GM18867 (cell line): ENCODE data around the gene POU5F1.
"Not testable (repeated sequence)": the region's sequence is repeated elsewhere in the genome, so short reads cannot be mapped to it uniquely, and the experiment has no call there.

Source experiments
- ATAC-seq: cut with Tn5 transposase; IDR thresholded peaks from one replicate; pipeline ENCODE4 v1.9.1; 2021; ENCODE audit warnings: mild to moderate bottlenecking, moderate library complexity; ENCODE audit not compliant: unreplicated experiment

The POU5F1 gene

GRCh38 chr6:31170600-31170881, at the start of gene POU5F1:
Gene POU5F1 (minus strand): TSS chr6:31170682. CDS start chr6:31170620, 62 bp downstream.
- ATAC-seq = no peak

DNA sequence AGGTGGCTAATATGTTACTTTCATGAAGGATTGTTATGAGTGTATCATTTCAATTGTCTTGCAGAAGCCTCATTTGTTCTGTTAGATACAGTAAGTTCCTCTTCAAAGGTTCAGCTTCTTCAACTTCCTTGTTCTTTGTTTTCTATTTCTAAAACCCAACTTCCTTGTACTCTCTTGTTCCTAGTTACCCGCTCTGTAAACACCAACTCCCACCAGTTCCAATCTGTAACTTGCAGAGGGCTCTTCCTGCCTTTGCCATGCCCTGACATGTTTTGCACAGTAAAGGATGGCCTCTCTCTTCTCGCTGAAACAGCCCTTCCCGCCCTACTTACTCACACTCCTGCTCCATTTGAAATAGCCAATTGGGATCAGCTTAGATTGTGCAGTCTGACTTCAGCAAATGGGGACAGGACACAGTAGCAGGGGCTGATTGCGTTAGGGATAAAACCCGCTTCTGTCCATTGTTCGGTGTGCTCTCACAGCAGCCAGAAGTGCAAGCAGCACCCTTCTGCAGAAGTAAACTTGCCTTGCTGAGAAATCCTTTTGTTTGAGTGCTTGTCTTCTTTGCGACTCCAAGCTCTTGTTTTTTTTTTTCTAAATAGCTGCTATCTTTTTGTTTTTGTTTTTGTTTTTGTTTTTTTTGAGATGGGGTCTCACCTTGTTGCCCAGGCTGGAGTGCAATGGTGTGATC, 45.9 kb upstream of the POU5F1 start:
- ATAC-seq = no peak

- ATAC-seq = not testable (repeated sequence)
Observed at GRCh38 chr6:31215216-31215615, 44.7 kb upstream of the POU5F1 start.

GRCh38 chr6:31214516-31214915, 44.0 kb upstream of the POU5F1 start:
- ATAC-seq = no peak

- ATAC-seq = no peak
Observed at GRCh38 chr6:31210741-31211532, 40.5 kb upstream of the POU5F1 start.

- ATAC-seq = no peak
Observed at GRCh38 chr6:31210123-31210522, 39.6 kb upstream of the POU5F1 start.

GRCh38 chr6:31209137-31209536, 38.7 kb upstream of the POU5F1 start:
- ATAC-seq = no peak

GRCh38 chr6:31208506-31208905, 38.0 kb upstream of the POU5F1 start:
- ATAC-seq = no peak

DNA sequence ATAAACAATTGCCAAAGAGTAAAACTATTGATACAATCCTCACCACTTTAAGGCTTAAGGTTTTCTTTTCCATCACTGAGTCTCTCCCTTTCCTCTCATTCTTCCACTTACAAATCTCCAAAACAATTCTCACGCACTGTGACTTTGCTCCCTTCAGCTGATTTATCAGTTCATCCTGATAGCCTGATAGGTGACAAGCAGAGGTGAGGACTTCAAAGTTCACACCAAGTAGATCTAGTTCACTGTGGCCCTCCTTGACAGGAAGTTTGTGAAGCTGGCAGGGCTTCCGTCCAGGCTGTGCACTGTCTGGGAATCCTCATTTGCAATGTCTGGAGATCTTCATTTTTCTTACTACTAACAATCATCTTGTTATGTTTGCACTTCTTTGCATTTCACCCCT, 35.2 kb upstream of the POU5F1 start:
- no peak for ATAC-seq

DNA sequence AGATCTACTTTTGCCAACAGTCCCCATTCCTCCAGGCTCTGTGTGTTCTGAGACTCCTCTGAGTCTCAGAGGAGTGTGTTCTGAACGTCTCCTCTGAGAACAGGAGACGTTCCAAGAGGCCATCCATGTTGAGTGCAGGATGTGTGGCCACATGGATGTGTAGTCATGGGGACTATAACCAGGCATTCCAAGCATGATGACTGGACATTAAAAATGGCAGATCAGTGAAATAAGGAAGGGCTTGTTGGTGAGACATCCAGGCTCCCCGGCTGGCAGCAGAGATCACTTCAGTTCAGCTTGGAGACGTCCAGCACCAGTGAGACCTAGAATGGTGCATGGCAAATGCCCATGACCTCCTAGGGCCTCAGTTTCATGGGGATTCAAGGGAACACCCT, 34.3 kb upstream of the POU5F1 start:
- no peak for ATAC-seq

- ATAC-seq = peak; percentile 55
Observed at GRCh38 chr6:31203345-31203979, 33.0 kb upstream of the POU5F1 start.

DNA sequence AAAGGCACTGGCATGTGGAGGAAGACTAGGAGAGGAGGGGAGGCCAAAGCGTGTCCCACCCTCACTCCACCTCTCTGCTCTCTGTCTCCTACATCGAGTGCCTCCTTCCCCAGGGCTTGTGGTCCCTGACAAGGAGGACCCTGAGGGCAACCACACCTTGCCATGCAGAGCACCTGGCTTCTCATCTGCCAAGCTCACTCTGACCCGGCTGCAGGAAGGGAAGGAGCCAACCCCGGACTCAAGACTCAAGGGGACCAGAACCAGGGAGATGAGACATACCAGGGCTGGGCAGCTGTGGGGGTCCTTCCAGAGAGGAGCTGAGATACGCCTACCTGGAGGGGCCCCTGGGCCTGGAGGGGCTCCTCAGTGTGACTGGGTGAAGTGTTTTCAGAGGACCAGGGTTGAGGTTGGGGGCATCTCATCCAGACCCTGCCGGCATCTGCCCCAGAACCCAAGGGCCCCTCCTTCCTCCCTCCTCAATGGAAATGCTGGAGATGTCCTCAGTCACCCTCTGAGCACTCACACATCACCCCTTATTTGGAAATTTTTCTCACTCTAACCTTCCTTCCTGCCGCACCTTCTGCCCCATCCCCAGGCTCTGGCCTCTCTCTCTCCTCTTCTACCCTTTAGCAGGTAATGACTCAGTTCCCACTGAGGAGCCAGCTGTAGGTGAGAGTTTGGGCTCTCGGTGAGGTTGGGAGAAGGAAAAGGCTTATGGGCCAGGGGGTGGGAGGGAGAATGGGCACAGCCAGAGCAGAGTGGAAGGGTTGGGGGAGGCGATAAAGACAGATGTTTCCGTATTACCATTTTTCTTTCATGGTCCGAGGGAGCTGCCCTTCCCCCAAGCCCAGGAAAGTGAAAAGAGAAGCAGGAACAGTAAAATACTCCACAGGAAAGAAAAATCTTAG, 32.0 kb upstream of the POU5F1 start:
- no peak for ATAC-seq

GRCh38 chr6:31199105-31199452, 28.6 kb upstream of the POU5F1 start:
- ATAC-seq = not testable (repeated sequence)

DNA sequence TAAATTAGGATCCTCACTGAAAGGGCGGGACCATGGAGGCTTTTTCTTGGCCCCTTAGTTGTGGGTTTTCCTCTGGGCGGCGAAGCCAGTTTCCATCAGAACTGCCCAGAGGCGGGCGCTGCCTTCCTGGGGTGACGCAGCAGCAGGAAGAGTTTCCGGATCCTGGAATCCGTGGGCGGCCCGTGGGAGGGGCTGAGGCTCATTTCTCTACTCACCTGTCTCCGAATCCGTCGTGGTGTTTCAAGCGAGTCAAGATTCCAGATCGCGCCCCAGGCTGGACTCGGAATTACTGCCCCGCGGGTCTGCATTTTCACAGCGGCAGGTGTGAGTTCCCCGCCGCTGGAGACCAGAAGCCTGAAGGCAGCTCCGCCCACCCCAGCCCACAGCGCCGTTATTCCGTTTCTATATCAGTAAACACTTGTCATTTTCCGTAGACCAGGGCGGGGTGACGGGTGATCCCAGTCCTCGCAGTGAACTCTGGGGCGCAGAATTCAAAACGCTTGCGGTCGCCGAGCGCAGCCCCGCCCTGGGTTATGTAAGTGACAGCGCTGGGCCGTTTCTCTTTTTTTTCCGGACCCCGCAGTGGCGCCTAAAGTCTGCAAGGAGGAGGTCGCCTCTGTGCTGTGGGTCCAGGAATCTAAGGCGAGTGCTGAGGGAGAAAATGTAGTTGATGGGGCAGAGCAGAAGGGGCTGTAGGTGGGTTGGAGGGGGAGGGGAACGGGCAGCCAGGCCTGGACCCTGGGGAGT, 27.2 kb upstream of the POU5F1 start:
- ATAC-seq = peak; percentile 71

DNA sequence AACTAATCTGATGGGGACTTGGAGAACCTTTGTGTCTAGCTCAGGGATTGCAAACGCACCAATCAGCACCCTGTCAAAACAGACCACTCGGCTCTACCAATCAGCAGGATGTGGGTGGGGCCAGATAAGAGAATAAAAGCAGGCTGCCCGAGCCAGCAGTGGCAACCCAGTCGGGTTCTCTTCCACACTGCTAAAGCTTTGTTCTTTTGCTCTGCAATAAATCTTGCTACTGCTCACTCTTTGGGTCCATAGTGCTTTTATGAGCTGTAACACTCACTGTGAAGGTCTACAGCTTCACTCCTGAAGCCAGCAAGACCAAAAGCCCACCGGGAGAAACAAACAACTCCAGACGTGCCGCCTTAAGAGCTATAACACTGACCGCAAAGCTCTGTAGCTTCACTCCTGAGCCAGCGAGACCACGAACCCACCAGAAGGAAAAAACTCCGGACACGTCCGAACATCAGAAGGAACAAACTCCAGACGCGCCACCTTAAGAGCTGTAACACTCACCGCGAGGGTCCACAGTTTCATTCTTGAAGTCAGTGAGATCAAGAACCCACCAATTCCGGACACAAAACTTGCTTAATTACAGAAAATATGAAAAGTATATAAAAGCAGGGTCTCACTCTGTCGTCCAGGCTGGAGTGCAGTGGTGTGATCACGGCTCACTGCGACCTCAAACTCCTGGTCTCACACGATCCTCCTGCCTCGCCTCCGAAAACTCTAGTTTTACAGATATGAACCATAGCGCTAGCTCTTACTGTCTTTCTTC, 26.0 kb upstream of the POU5F1 start:
- ATAC-seq = not testable (repeated sequence)

DNA sequence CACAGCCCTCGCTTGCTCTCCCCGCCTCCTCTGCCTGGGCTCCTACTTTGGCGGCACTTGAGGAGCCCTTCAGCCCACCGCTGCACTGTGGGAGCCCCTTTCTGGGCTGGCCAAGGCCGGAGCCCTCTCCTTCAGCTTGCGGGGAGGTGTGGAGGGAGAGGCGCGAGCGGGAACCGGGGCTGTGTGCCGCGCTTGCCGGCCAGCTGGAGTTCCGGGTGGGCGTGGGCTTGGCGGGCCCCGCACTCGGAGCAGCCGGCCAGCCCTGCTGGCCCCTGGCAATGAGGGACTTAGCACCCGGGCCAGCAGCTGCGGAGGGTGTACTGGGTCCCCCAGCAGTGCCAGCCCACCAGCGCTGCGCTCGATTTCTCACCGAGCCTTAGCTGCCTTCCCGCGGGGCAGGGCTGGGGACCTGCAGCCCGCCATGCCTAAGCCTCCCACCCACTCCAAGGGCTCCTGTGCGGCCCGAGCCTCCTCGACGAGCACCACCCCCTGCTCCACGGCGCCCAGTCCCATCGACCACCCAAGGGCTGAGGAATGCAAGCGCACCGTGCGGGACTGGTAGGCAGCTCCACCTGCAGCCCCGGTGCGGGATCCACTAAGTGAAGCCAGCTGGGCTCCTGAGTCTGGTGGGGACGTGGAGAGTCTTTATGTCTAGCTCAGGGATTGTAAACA, 25.0 kb upstream of the POU5F1 start:
- not testable (repeated sequence) for ATAC-seq

DNA sequence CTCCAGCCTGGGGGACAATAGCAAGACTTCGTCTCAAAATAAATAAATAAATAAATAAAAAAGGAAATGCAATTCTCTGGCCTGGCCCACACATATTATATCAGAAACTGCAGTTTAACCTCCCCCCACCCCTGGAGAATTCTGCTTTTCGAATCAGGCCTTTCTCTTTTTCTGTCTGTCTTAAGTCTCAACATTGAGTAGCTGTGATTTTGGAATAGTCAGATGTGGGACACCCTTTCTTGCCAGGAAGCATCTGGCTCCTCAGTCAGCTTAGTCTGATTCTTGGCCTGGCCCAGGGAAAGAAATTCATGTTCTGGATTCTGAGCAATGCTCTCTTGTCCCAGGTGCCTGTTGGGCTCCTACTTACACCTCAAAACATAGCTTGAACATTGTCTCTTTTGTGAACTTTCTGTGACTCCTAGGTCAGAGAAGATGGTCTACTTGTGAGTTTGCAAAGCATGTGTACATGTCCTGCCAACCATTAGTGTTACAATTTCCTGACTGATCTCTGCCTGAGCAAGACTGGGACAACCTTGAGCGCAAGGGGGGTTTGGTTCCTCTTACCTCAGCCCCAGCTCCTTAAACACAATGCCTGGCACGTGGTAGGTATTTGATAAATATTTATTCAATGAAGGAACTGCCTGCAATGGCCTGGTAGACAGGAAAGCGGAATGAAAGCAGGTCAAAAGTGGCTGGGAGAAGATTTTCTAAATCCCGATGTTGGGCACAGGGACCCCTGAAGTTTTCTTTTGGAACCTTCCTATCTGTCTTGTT, 23.8 kb upstream of the POU5F1 start:
- ATAC-seq = no peak

- no peak for ATAC-seq
Observed at GRCh38 chr6:31193206-31193605, 22.7 kb upstream of the POU5F1 start.
